ENCODE results near the gene CEP85L.

Gene CEP85L

GRCh38 chr6:118535176-118535844 lies 116.1 kb downstream of the CEP85L start:
- DNase-seq = no peak

GRCh38 chr6:118530942-118531341 lies 120.4 kb downstream of the CEP85L start:
- DNase-seq = no peak

GRCh38 chr6:118529756-118530155 lies 121.6 kb downstream of the CEP85L start:
- no peak for DNase-seq

GRCh38 chr6:118528129-118528528 lies 123.3 kb downstream of the CEP85L start:
- no peak for DNase-seq

GRCh38 chr6:118525913-118526780 lies 125.2 kb downstream of the CEP85L start:
- DNase-seq = no peak

- DNase-seq = no peak
These were observed 126.7 kb downstream of the CEP85L start for GRCh38 chr6:118524686-118525085.

GRCh38 chr6:118523216-118523615 lies 128.2 kb downstream of the CEP85L start:
- no peak for DNase-seq

- no peak for DNase-seq
These were observed 129.0 kb downstream of the CEP85L start for GRCh38 chr6:118522422-118522821.

- no peak for DNase-seq
These were observed 136.7 kb downstream of the CEP85L start for GRCh38 chr6:118514689-118515088.

GRCh38 chr6:118511930-118512715 lies 139.3 kb downstream of the CEP85L start:
- DNase-seq = no peak

- DNase-seq = peak; percentile 8 to 13 (median 10)
These were observed 142.3 kb downstream of the CEP85L start for GRCh38 chr6:118509009-118509617.

- DNase-seq = no peak
These were observed 143.8 kb downstream of the CEP85L start for GRCh38 chr6:118507636-118508035.

- DNase-seq = no peak
These were observed 145.2 kb downstream of the CEP85L start for GRCh38 chr6:118506071-118506638.

- no peak for DNase-seq
These were observed 145.7 kb downstream of the CEP85L start for GRCh38 chr6:118505656-118506055.

GRCh38 chr6:118504611-118505010 lies 146.8 kb downstream of the CEP85L start:
- DNase-seq = no peak

GRCh38 chr6:118502169-118502568 lies 149.2 kb downstream of the CEP85L start:
- DNase-seq = peak in 1 of 4 experiments; percentile 2

GRCh38 chr6:118501765-118502164 lies 149.6 kb downstream of the CEP85L start:
- DNase-seq = no peak

GRCh38 chr6:118501099-118501498 lies 150.3 kb downstream of the CEP85L start:
- no peak for DNase-seq

GRCh38 chr6:118500130-118501015 lies 151.0 kb downstream of the CEP85L start:
- DNase-seq = no peak

GRCh38 chr6:118495485-118496280 lies 155.7 kb downstream of the CEP85L start:
- peak in 1 of 4 experiments; percentile 4 for DNase-seq
